Measurements from ENCODE around the gene TAL1. TPM values are rescaled to one million over a fixed set of nuclear protein-coding genes. Genes with fewer than 3 reads are reported as not detected.
"Not testable (repeated sequence)": the region's sequence is repeated elsewhere in the genome, so short reads cannot be mapped to it uniquely, and the experiment has no call there.

TAL1 gene
- polyA plus RNA-seq (2013, experiment 1 of 2), result 0.03 TPM
- polyA plus RNA-seq (2013, experiment 2 of 2), result 0.01 TPM

GRCh38 chr1:47232187-47232874 is at the start of gene TAL1:
TAL1 (minus strand) TSS chr1:47232225; CDS start chr1:47225888, 6,337 bp downstream.
- Histone ChIP-seq H3K4me1 (ENCODE audit: control insufficient read depth in 2 of 2, insufficient read depth in 1 of 2, low read depth in 1 of 2, low read length in 2 of 2) (peaks cover 2 to 6% of the 10 kb centered on the region in 2 donors), H3K79me1 (ENCODE audit: low read depth, low read length) (no peaks in the 10 kb centered on the region), H3K9me3 (replicated peaks in 1 of 2; ENCODE audit: control insufficient read depth in 2 of 2, insufficient read depth in 1 of 2, low read depth in 1 of 2, low read length in 2 of 2) (no peaks in the 10 kb centered on the region), H3K4me2 (ENCODE audit: insufficient read depth, low read length, poor library complexity, severe bottlenecking) (peak within 1 kb of the TSS; percentile 41), H2AK5ac (ENCODE audit: low read depth, low read length) (peak within 1 kb of the TSS; percentile 85), H3K4me3 (ENCODE audit: low read length in 2 of 2) (peak within 1 kb of the TSS in 1 of 2 donors; percentile 52), H3K9ac (ENCODE audit: low read depth, low read length, poor library complexity) (no peak within 1 kb of the TSS), H2BK5ac (ENCODE audit: low read length) (no peak within 1 kb of the TSS), H4K8ac (ENCODE audit: low read depth, low read length) (no peak within 1 kb of the TSS), H4K91ac (ENCODE audit: low read depth, low read length, poor library complexity) (no peak within 1 kb of the TSS), H3K4ac (ENCODE audit: low read length) (no peak within 1 kb of the TSS), H2BK15ac (ENCODE audit: low read length) (no peak within 1 kb of the TSS), H2AFZ (ENCODE audit: low read length) (peak within 1 kb of the TSS; percentile 45), H2BK12ac (ENCODE audit: low read length) (no peak within 1 kb of the TSS), H3K23ac (ENCODE audit: low read depth, low read length, poor library complexity) (peak within 1 kb of the TSS; percentile 76), H3K18ac (ENCODE audit: low read length) (peak within 1 kb of the TSS; percentile 58), H3K36me3 (replicated peaks in 1 of 2; ENCODE audit: control insufficient read depth in 2 of 2, insufficient read depth in 2 of 2, low read length in 2 of 2) (no peaks in the 10 kb centered on the region), H2BK120ac (ENCODE audit: low read depth, low read length) (no peak within 1 kb of the TSS), H3K27ac (replicated peaks; ENCODE audit: low read length) (no peak within 1 kb of the TSS), H3K27me3 (ENCODE audit: control insufficient read depth in 3 of 3, insufficient read depth in 3 of 3, low read depth in 1 of 3, low read length in 3 of 3) (peaks cover 49 to 91% (median 89%) of the 10 kb centered on the region in 3 experiments), H3K14ac (ENCODE audit: low read length) (no peak within 1 kb of the TSS)
- no peak for DNase-seq (ENCODE audit: low spot score)
- WGBS, 2 donors (ENCODE audit: extremely low coverage in 2 of 2, insufficient read length in 2 of 2, insufficient replicate concordance in 1 of 2), result no CpG with 5 or more reads among the region's 51 CpGs

- Histone ChIP-seq H2BK12ac (ENCODE audit: low read length) (no peak overlapping the region), H3K9me3 (replicated peaks in 1 of 2; ENCODE audit: control insufficient read depth in 2 of 2, insufficient read depth in 1 of 2, low read depth in 1 of 2, low read length in 2 of 2) (peaks cover 0 to 3% of the 10 kb centered on the region in 2 donors), H3K14ac (ENCODE audit: low read length) (no peak overlapping the region), H4K91ac (ENCODE audit: low read depth, low read length, poor library complexity) (no peak overlapping the region), H3K36me3 (replicated peaks in 1 of 2; ENCODE audit: control insufficient read depth in 2 of 2, insufficient read depth in 2 of 2, low read length in 2 of 2) (peaks cover 24 to 98% of the 10 kb centered on the region in 2 donors), H3K9ac (ENCODE audit: low read depth, low read length, poor library complexity) (no peak overlapping the region), H3K4me2 (ENCODE audit: insufficient read depth, low read length, poor library complexity, severe bottlenecking) (no peak overlapping the region), H3K4ac (ENCODE audit: low read length) (no peak overlapping the region), H3K4me1 (ENCODE audit: control insufficient read depth in 2 of 2, insufficient read depth in 1 of 2, low read depth in 1 of 2, low read length in 2 of 2) (peaks cover 0 to 3% of the 10 kb centered on the region in 2 donors), H2BK120ac (ENCODE audit: low read depth, low read length) (no peak overlapping the region), H3K4me3 (ENCODE audit: low read length in 2 of 2) (no peak overlapping the region), H2BK5ac (ENCODE audit: low read length) (no peak overlapping the region), H3K23ac (ENCODE audit: low read depth, low read length, poor library complexity) (no peak overlapping the region), H3K18ac (ENCODE audit: low read length) (no peak overlapping the region), H2BK15ac (ENCODE audit: low read length) (no peak overlapping the region), H2AK5ac (ENCODE audit: low read depth, low read length) (no peak overlapping the region), H3K79me1 (ENCODE audit: low read depth, low read length) (no peaks in the 10 kb centered on the region), H2AFZ (ENCODE audit: low read length) (no peak overlapping the region), H4K8ac (ENCODE audit: low read depth, low read length) (no peak overlapping the region), H3K27me3 (ENCODE audit: control insufficient read depth in 3 of 3, insufficient read depth in 3 of 3, low read depth in 1 of 3, low read length in 3 of 3) (peaks cover 0 to 2% (median 0%) of the 10 kb centered on the region in 3 experiments), H3K27ac (replicated peaks; ENCODE audit: low read length) (no peak overlapping the region)
- no CpG with 5 or more reads among the region's 3 CpGs for WGBS, 2 donors (ENCODE audit: extremely low coverage in 2 of 2, insufficient read length in 2 of 2, insufficient replicate concordance in 1 of 2)
- no peak for DNase-seq (ENCODE audit: low spot score)
Observed at GRCh38 chr1:47280142-47280541, 48.1 kb upstream of the TAL1 start.

GRCh38 chr1:47276850-47277249 is 44.8 kb upstream of the TAL1 start:
- no peak overlapping the region for H2BK12ac ChIP-seq (ENCODE audit: low read length)
- WGBS, 2 donors (ENCODE audit: extremely low coverage in 2 of 2, insufficient read length in 2 of 2, insufficient replicate concordance in 1 of 2), result no CpG with 5 or more reads among the region's 2 CpGs
- peaks cover 21 to 92% of the 10 kb centered on the region in 2 donors for H3K36me3 ChIP-seq (replicated peaks in 1 of 2; ENCODE audit: control insufficient read depth in 2 of 2, insufficient read depth in 2 of 2, low read length in 2 of 2)
- no peak overlapping the region for H2BK5ac ChIP-seq (ENCODE audit: low read length)
- H4K91ac ChIP-seq (ENCODE audit: low read depth, low read length, poor library complexity), result no peak overlapping the region
- no peak overlapping the region for H3K4me2 ChIP-seq (ENCODE audit: insufficient read depth, low read length, poor library complexity, severe bottlenecking)
- DNase-seq (ENCODE audit: low spot score), result no peak
- no peak overlapping the region for H2AK5ac ChIP-seq (ENCODE audit: low read depth, low read length)
- no peak overlapping the region for H3K27ac ChIP-seq (replicated peaks; ENCODE audit: low read length)
- H4K8ac ChIP-seq (ENCODE audit: low read depth, low read length), result no peak overlapping the region
- H2BK15ac ChIP-seq (ENCODE audit: low read length), result no peak overlapping the region
- no peak overlapping the region for H3K14ac ChIP-seq (ENCODE audit: low read length)
- no peaks in the 10 kb centered on the region for H3K4me1 ChIP-seq (ENCODE audit: control insufficient read depth in 2 of 2, insufficient read depth in 1 of 2, low read depth in 1 of 2, low read length in 2 of 2)
- no peak overlapping the region for H3K4ac ChIP-seq (ENCODE audit: low read length)
- no peaks in the 10 kb centered on the region for H3K79me1 ChIP-seq (ENCODE audit: low read depth, low read length)
- no peak overlapping the region for H2BK120ac ChIP-seq (ENCODE audit: low read depth, low read length)
- no peak overlapping the region for H3K4me3 ChIP-seq (ENCODE audit: low read length in 2 of 2)
- H3K9me3 ChIP-seq (replicated peaks in 1 of 2; ENCODE audit: control insufficient read depth in 2 of 2, insufficient read depth in 1 of 2, low read depth in 1 of 2, low read length in 2 of 2), result peaks cover 0 to 3% of the 10 kb centered on the region in 2 donors
- no peak overlapping the region for H3K9ac ChIP-seq (ENCODE audit: low read depth, low read length, poor library complexity)
- no peak overlapping the region for H3K18ac ChIP-seq (ENCODE audit: low read length)
- no peak overlapping the region for H2AFZ ChIP-seq (ENCODE audit: low read length)
- H3K27me3 ChIP-seq (ENCODE audit: control insufficient read depth in 3 of 3, insufficient read depth in 3 of 3, low read depth in 1 of 3, low read length in 3 of 3), result peaks cover 0 to 2% (median 0%) of the 10 kb centered on the region in 3 experiments
- H3K23ac ChIP-seq (ENCODE audit: low read depth, low read length, poor library complexity), result no peak overlapping the region

DNA sequence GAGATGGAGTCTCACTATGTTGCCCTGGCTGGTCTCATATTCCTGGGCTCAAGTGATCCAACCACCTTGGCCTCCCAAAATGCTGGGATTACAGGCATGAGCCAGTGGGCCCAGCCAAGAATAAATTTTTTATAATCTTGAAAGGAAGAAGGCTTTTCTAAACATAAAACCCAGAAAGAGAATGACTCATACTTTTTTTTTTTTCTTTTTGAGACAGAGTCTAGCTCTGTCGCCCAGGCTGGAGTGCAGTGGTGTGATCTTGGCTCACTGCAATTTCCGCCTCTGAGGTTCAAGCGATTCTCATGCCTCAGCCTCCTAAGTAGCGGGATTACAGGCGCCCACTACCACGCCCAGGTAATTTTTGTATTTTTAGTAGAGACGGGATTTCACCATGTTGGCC is 43.8 kb upstream of the TAL1 start:
- H3K4ac ChIP-seq (ENCODE audit: low read length); H3K23ac ChIP-seq (ENCODE audit: low read depth, low read length, poor library complexity); H3K79me1 ChIP-seq (ENCODE audit: low read depth, low read length); H3K27me3 ChIP-seq (ENCODE audit: control insufficient read depth in 3 of 3, insufficient read depth in 3 of 3, low read depth in 1 of 3, low read length in 3 of 3); H4K8ac ChIP-seq (ENCODE audit: low read depth, low read length); H2AFZ ChIP-seq (ENCODE audit: low read length); H3K4me3 ChIP-seq (ENCODE audit: low read length in 2 of 2); DNase-seq (ENCODE audit: low spot score); H3K9ac ChIP-seq (ENCODE audit: low read depth, low read length, poor library complexity); H3K4me2 ChIP-seq (ENCODE audit: insufficient read depth, low read length, poor library complexity, severe bottlenecking); H3K14ac ChIP-seq (ENCODE audit: low read length); H3K18ac ChIP-seq (ENCODE audit: low read length); H2BK15ac ChIP-seq (ENCODE audit: low read length); H3K27ac ChIP-seq (replicated peaks; ENCODE audit: low read length); H3K9me3 ChIP-seq (replicated peaks in 1 of 2; ENCODE audit: control insufficient read depth in 2 of 2, insufficient read depth in 1 of 2, low read depth in 1 of 2, low read length in 2 of 2); H2BK12ac ChIP-seq (ENCODE audit: low read length); H2AK5ac ChIP-seq (ENCODE audit: low read depth, low read length); H3K4me1 ChIP-seq (ENCODE audit: control insufficient read depth in 2 of 2, insufficient read depth in 1 of 2, low read depth in 1 of 2, low read length in 2 of 2); H2BK120ac ChIP-seq (ENCODE audit: low read depth, low read length); H4K91ac ChIP-seq (ENCODE audit: low read depth, low read length, poor library complexity); H2BK5ac ChIP-seq (ENCODE audit: low read length): not testable (repeated sequence)
- no CpG with 5 or more reads among the region's 7 CpGs for WGBS, 2 donors (ENCODE audit: extremely low coverage in 2 of 2, insufficient read length in 2 of 2, insufficient replicate concordance in 1 of 2)
- peaks cover 20 to 91% of the 10 kb centered on the region in 2 donors for H3K36me3 ChIP-seq (replicated peaks in 1 of 2; ENCODE audit: control insufficient read depth in 2 of 2, insufficient read depth in 2 of 2, low read length in 2 of 2)
